HG02642 (cell line): ENCODE measurements around the gene LGALS9.

Experiments
- ATAC-seq: cut with Tn5 transposase; IDR thresholded peaks from one replicate; pipeline ENCODE4 v1.9.1; 2021; ENCODE audit warnings: mild to moderate bottlenecking; ENCODE audit not compliant: unreplicated experiment, poor library complexity

LGALS9 gene

DNA sequence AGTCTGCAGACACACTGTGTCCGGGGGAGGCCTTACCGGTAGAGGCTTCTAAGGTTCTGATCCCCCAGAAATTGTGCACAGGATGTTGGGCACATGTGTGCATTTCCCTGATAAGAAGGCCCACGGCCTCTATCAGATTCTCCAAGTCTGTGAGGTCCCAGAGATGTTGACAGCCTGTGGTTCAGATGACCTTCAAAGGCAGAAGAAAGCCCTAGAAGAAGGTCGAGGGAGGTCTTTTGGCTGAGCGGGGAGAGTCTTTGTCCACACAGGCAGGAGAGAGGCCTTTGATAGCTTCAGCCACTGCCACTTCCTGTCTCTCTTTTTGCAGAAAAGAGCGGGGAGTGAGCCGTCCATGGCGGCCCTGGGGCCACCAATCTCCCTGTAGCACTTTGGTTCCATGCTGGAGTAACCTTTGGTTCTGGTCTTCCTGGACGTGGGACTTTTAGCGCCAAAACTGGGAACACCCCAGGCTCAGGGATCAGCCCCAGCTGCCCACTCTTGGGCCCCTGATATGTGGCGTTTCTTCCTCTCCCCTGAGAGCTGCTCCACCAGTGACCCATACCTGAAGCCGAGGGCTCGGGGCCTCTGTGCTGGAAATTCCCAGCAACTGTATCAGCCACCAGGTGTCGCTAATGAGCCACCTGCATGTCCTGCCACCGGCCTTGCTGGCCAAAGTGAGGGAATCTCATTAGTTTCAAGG, 28.1 kb upstream of the LGALS9 start:
- peak; percentile 44 for ATAC-seq

DNA sequence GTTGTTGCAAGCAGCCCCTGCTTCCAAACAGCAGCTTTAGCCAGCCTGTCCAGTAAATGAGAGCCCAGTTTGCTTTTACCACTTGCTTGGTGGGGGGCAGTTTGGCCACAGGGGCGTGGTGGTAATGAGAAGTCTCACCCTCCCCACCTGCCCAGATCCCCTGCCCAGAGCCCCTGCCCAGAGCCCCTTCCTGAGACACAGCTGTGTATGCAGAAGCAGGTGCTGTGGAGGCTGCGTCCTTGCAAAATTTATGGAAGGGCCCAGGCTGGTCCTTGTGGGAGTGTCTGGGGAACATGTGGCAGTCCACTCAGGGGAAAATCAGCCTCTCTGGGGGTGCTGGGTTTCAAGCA, 27.6 kb upstream of the LGALS9 start:
- no peak for ATAC-seq

DNA sequence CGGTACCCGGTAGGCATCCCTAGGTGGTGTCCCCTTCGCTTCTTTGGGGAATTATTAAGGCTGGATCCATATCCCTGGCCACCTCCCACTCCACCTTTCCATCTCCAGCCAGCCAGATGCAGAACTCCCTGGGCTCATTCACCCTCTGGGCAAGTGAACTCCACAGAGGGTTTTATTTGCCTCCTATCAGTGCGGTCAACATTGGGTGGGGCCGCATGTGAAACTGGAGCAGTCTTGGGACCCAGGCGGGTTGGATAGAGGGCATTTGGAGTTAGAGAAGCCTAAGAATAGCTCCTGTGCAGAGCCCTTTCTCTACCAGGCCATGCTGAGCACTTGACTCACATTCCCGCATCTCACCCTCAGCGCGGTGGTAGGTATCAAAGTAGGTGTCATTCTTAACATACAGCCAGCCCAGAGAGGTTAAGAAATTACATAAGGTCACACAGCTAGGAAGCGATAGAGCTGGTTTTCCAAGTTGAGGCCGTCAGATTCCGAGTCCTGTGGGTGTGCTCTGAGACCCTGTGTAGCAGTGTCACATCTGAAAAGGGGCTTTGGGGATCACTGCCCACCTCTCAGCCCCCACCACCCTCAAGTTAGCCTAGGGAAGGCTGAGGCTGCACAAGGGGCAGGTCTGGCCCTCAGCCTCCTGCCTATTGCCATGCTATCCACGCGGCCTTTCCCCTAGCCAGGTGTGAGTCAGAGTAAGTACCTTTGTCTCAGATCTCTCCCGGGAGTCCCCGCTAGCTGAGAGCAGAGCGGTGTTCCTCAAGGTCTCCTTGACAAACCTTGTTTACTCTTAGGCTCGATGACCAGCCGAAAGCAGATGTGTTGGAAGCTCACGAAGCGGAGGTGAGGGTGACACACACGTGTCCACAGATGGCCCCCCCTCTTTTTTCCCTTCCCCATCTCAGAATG, 26.9 kb upstream of the LGALS9 start:
- no peak for ATAC-seq

DNA sequence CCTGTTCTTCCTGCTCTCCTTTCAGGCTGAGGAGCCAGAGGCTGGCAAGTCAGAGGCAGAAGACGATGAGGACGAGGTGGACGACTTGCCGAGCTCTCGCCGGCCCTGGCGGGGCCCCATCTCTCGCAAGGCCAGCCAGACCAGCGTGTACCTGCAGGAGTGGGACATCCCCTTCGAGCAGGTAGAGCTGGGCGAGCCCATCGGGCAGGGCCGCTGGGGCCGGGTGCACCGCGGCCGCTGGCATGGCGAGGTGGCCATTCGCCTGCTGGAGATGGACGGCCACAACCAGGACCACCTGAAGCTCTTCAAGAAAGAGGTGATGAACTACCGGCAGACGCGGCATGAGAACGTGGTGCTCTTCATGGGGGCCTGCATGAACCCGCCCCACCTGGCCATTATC, 25.6 kb upstream of the LGALS9 start:
- ATAC-seq, result no peak

DNA sequence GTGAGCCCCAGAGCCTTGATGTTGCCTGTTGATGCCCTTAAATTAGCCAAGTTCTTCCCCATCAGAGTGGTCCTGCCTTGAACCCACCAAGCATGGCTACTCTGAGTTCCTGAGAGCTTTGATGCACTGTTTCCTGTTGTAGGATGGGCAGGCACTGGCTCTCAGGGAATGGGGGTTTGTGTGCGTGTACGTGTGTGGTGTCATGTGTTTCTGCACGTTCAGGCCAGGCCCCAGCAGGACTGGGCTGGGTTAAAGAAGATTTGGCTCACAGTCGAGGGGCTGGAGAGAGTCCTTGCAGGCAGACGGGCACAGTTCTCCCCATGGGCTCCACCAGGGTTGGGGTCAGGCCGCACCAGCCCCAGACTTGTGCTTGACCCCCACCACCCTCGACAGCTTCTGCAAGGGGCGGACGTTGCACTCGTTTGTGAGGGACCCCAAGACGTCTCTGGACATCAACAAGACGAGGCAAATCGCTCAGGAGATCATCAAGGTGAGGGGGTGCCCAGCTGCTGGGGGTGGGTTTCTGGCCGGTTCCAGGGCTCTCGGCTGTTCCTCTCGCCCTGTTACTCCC, 23.4 kb upstream of the LGALS9 start:
- ATAC-seq, result no peak

DNA sequence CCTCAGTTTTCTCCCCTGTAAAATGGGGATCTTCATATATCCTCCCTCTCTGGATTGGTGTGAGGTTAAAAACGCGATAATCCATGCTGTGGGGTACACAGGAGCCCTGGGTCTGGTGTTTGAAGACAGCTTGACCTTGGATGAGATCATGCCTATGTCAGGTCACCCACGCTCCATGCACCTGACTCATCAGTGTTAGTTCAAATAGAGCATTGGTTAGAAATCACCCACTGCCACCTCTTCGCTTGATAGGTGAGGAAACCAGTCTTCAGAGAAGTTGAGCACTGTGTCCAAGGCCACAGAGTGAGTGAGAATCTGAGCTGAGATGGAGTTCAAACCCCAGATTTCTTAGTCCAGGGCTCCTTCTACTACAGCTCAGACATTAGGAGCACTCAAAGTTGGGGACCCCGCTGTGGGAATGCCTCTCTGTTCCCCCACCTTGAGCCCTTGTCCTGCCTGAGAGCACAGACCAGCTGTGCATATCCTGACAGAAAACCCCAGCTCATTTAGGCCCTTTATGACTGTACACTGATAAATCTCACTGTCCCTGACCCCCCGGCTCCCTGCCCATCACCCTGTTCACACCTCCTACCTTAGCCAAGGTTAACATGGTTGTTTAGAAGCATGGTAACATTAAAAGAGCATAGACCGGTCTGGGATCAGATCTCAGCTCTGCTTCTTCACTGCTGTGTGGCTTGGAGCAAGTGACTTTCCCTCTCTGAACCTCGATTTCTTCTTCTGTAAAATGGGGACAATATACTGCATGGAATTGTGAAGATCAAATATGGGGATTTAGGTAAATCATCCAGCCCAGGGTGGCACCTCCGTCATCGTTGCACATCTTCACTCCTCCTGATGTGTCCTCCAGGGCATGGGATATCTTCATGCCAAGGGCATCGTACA, 22.4 kb upstream of the LGALS9 start:
- ATAC-seq, result no peak

DNA sequence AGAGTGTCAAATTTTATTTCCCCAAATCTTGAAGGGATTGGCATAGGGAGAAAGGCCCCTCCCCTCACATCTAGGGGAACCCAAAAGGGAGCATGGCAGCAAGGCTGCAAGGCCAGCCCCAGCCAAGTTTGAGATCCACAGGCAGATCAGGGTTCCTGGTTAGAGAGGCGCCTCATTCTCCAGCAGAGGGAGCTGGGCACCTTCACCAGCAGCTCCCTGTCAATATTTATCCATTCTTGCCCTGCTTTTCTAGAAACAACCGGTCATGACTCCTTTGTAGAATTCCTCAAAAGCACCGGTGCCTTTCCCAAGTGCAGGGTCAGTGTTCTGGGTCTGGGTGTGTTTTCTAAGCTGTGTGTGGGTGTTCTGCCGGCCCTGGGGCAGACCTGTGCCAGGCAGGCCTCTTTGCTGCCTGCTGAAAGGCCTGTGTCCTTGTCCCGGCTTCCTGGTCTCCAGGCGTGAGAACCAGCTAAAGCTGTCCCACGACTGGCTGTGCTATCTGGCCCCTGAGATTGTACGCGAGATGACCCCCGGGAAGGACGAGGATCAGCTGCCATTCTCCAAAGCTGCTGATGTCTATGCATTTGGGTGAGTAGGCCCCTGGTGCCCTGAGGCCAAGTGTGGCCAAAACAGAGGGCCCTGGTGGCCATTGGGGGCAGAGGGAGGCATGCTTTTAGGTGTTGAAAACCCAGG, 21.2 kb upstream of the LGALS9 start:
- ATAC-seq, result no peak

DNA sequence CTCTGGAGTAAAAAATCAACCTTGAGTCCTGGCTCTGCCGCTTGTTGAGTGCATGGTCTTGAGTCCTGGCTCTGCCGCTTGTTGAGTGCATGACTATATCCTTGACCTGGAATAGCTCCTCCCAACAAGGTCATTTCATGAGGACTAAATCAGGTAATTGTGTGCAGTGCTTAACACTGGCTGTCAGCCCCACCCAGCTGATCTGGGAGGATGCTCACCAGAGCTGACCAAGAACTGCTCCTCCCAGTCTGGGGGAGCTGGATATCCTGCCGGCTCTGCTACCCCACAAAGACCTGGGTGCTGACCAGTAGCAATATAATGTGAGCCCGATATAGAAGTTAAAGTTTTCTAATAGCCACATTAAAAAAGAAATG, 20.7 kb upstream of the LGALS9 start:
- no peak for ATAC-seq

DNA sequence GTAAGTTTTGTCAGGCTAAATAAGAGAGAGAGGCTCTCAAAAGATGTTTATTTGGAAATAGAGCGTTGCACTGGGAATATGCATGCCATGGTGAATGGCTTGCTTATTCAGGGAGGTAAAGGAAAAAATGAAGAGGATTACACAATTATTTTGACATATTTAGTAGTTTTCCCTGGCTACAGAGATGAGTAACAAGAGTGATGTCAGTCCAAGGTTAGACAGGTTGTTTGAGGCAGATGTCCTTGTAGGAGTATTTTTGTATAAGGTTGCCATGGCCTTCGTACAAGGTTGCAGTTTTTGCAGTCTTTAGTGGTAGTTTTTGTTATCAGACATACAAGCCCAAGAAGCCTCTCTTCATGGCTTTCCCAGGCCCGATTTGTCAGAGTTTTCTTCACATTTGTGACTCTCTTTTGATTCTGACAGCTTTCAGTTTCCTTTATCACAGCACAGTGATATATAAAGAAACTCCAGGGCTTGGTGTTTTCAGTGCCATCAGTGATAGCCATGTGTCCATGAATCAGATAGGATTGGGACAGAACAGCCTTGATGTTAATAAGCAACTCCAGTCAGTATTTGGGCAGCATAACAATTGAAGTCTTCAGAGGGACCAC, 18.7 kb upstream of the LGALS9 start:
- no peak for ATAC-seq

DNA sequence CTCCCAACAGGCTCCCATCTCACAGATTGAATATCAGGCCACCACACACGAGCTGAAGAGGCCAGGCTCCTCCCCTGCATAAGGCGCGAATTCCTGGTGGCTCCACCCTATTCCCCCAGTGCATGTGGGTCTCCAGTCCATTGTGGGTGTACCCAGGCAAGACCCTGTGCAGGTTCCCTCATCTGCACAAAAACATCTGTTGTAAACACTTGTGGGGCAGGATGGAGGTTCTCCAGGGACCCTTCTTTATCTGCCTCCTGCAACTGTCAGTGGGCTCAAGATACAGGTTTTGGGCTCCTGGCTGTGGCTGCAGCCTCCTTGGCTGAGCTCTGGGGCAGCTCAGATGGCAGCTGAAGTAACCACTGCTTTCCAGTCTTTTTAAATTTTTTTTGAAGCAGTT, 17.6 kb upstream of the LGALS9 start:
- ATAC-seq, result no peak

DNA sequence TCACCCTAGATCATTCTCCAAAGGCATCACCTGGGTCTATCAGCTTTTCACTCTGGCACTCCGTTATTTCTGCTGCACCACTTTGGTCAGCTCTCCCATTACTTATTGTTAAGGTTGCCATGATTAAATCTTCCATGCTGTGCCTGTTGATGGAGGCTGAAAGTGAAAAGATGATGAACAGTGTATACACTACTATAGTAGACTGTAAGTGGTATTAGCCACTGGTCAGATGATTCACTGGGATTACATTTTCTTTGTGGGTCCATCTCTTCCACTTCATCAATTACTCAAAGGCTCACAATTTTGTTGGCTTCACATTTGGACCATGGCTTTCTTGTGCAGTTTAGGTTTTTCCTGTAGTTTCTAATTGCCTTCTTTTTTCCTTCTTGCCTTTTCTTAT, 15.9 kb upstream of the LGALS9 start:
- no peak for ATAC-seq

DNA sequence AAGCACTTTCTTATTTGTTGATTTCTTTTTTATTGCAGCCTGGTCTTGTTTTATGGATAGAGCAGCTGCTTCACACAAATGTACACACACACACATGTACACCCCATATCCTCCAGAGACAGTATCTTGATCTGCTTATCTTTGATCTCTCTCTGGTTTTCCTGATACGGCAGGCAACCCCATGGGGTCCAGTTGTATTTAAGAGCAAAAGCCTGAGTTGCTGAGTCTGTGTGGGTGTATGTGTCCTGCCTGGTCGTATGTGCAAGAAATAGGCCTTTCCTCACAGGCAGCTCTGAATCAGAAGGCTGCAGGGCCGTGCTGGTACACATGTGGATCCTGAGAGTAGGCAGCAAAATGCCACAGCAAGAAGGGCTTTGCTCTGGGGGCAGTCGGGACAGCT, 14.6 kb upstream of the LGALS9 start:
- ATAC-seq, result no peak

DNA sequence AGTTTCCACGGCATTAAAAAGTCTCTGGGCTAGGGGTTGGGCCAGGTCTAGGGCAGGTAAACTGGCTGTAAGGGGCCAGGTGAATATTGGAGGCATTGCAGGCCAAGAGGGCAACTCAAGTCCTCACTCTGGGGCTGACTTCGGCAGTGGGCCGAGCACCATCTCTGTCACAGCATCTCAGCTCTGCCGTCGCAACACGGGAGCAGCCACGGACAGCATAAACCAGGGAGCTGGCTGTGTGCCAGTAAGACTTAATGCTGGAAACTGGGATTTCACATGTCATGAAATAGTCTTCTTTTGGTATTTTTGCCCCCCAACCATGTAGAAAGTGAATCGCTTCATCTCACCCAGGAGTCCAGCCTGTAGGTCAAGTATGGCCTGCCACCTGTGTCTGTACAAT, 12.6 kb upstream of the LGALS9 start:
- ATAC-seq, result no peak

DNA sequence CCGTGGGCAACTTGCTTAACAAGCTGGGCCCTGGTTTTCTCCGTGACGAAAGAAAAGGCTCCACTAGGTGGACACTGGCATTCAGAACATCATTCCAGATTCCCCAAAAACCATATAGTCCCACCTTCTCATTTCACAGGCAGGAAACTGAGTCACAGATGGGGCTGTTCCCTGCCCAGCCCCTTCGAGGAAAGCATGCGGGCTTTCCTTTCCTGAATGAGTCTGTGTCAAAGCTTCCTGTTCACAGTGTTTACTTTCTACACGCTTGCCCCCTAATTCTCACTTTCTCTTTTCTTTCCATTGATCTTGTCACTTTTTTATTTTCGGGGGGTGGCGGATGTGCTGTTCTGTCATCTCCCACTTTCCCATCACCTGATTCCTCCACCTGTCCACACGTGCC, 10.3 kb upstream of the LGALS9 start:
- no peak for ATAC-seq

DNA sequence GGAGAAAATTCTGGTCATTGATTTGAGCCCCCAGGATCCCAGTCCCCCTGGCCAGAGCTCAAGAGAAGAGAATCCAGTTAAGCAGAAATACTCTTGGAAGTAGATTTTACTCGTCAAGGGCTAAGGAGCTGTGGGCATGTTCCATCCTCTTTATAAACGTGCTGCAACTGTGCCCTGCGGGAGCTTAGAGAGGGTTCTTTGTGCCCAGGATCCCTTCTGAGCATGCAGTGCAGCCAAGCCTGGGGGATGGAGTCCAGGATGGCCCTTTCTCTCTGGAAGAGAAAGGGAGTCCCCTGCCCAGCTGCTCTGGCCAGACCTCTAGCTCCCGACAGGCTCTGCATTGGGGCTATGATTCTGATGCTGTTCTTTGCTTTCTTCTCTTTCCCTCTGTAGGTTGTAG, 9.5 kb upstream of the LGALS9 start:
- ATAC-seq, result no peak

DNA sequence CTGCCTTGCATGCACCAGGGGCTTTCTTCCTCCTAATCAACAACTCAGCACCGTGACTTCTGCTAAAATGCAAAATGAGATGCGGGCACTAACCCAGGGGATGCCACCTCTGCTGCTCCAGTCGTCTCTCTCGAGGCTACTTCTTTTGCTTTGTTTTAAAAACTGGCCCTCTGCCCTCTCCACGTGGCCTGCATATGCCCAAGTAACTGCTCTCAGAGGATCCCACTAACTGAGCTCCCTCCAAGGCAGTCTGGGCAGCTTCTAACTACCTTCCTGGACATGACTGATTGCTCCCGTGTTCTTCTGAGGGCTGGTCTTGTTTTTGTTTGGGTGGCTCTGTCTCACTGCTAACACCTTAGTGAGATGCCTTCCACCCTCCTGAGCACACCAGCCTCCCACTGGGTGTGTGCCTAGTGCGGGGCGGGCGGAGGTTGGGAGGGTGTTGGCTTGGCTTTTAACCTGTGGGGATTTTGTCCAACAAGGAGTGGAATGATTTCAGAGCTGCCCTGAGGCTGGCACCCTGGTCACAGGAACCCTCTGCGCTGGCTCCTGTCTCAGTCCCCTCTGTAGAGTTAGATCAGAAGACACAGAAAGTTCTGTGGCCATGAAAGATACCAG, 8.9 kb upstream of the LGALS9 start:
- no peak for ATAC-seq

DNA sequence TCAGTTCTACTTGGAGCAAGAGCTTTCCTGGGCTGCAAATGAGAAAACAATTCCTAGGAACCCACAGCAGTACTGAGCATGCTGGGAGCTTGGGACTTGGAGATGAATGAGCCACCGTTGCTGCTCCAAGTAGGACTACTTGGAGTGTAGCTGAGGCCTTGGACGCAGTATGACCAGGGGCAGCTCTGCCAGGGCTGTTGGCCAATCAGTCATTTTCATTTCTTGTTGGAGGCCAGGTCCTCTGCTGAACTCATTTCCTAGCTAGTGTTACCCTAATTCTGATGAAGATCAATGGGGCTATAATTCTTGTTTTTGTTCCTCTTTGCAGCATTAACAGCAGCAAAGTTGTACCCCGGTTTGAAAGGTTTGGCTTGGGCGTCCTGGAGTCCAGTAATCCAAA, 8.0 kb upstream of the LGALS9 start:
- no peak for ATAC-seq

DNA sequence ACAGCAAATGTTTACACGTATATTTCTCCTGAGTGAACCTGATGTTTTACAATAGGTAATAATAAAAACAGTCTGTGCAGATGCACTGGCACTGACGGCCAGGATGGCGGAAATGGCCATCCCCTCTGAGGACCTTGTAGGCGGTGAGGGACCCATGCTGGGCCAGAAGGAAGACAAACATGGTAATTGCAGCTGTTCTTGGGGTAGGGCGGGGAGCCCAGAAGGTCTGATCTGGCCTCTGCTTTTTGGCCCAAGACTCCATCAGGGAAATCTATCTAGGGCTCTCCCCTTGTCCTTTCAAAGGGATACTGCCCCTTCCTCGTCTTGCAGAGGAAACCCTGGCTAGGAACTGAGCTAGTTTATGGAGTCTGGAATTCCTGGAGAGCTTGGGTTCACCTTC, 7.4 kb upstream of the LGALS9 start:
- no peak for ATAC-seq

DNA sequence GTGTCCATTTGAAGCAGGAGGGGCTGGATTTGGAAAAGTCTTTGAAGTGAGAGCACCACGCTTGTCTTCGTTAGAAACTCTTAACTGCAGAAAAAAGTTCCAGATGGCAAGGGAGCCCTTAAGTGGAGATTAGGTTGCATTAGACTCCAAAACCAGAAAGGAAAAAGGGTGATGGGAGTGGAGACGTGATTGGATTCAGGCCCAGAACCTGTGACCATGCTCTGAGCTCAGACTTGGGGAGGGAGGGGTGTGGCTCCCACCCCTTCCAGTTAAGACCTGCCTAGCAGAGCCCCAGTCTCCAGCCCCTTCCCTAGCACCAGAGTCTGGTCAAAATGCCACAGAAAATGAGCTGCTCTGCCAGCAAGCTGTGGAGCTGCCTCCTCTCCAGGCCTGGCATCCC, 6.4 kb upstream of the LGALS9 start:
- no peak for ATAC-seq
